Activated naive CD4-positive, alpha-beta T cell treated with anti-CD3 and anti-CD28 coated beads, Interleukin-2, amount 10 ng/mL, durations not matched to agents 7 days and 5 days (primary cell): ENCODE data around the gene VEGFA.
A peak's percentile ranks its signal among the peaks of the same experiment; 100 is the strongest.

Source experiments
- CTCF ChIA-PET: fragments of 350-600 bp; sonication (Branson Sonifier 250); formaldehyde crosslinking; loops from one replicate; lab custom pipeline; 2021; ENCODE audit warnings: antibody characterized with exemption; lab: Charles Lee
- DNase-seq: peaks from one replicate; pipeline ENCODE4 v3.0.0-alpha.2; 2020
- H3K27ac Mint-ChIP-seq: one replicate; pipeline ENCODE4 v1.8.0; 2021; ENCODE audit warnings: mild to moderate bottlenecking, moderate library complexity, mixed read lengths
- H3K27me3 Mint-ChIP-seq: one replicate; pipeline ENCODE4 v1.8.0; 2021; ENCODE audit warnings: mild to moderate bottlenecking, mixed read lengths
- H3K36me3 Mint-ChIP-seq: one replicate; pipeline ENCODE4 v1.8.0; 2021; ENCODE audit warnings: mixed read lengths
- H3K4me1 Mint-ChIP-seq: one replicate; pipeline ENCODE4 v1.8.0; 2021; ENCODE audit warnings: mixed read lengths
- H3K4me3 Mint-ChIP-seq: one replicate; pipeline ENCODE4 v1.8.0; 2021; ENCODE audit warnings: mild to moderate bottlenecking, moderate library complexity, mixed read lengths
- H3K9me3 Mint-ChIP-seq: one replicate; pipeline ENCODE4 v1.8.0; 2021; ENCODE audit warnings: mixed read lengths

The VEGFA gene

GRCh38 chr6:43733471-43734293 lies 36.3 kb upstream of the VEGFA start:
- H3K4me1 Mint-ChIP-seq: peaks cover 28% of the 10 kb centered on the region
- no peak overlapping the region for H3K4me3 Mint-ChIP-seq
- no peaks in the 10 kb centered on the region for H3K36me3 Mint-ChIP-seq
- DNase-seq: peak; percentile 69
- peaks cover 14% of the 10 kb centered on the region for H3K9me3 Mint-ChIP-seq
- H3K27ac Mint-ChIP-seq: peak overlapping the region; percentile 8
- CTCF ChIA-PET: interaction anchor here (0.9 to 1.7 kb wide), 4 partner anchors 29 to 345 kb away, joined by 3 to 4 read pairs (median 3); partner anchors contain the start of gene VEGFA
- H3K27me3 Mint-ChIP-seq: peaks cover 8% of the 10 kb centered on the region

GRCh38 chr6:43734294-43734665 lies 35.7 kb upstream of the VEGFA start:
- CTCF ChIA-PET: interaction anchor here (0.9 to 1.7 kb wide), 4 partner anchors 28 to 345 kb away, joined by 3 to 4 read pairs (median 3); partner anchors contain the start of gene VEGFA

GRCh38 chr6:43735642-43736199 lies 34.3 kb upstream of the VEGFA start:
- Mint-ChIP-seq H3K4me3 (no peak overlapping the region), H3K9me3 (peaks cover 7% of the 10 kb centered on the region), H3K36me3 (no peaks in the 10 kb centered on the region), H3K27me3 (peaks cover 8% of the 10 kb centered on the region), H3K27ac (no peak overlapping the region), H3K4me1 (peaks cover 28% of the 10 kb centered on the region)
- CTCF ChIA-PET: interaction anchor here (0.9 to 1.1 kb wide), 2 partner anchors 11 to 34 kb away, joined by 3 read pairs; partner anchors contain the start of gene VEGFA
- DNase-seq: no peak

More at GRCh38 chr6:43734294-43734665, 35.7 kb upstream of the VEGFA start:
- peaks cover 8% of the 10 kb centered on the region for H3K27me3 Mint-ChIP-seq
- no peak for DNase-seq
- H3K36me3 Mint-ChIP-seq: no peaks in the 10 kb centered on the region
- H3K9me3 Mint-ChIP-seq: peaks cover 13% of the 10 kb centered on the region
- H3K4me1 Mint-ChIP-seq: peaks cover 28% of the 10 kb centered on the region
- H3K27ac Mint-ChIP-seq: no peak overlapping the region
- H3K4me3 Mint-ChIP-seq: no peak overlapping the region

GRCh38 chr6:43736211-43736786 lies 33.7 kb upstream of the VEGFA start:
- no peak overlapping the region for H3K4me3 Mint-ChIP-seq
- no peaks in the 10 kb centered on the region for H3K36me3 Mint-ChIP-seq
- H3K9me3 Mint-ChIP-seq: peaks cover 2% of the 10 kb centered on the region
- H3K27me3 Mint-ChIP-seq: peaks cover 8% of the 10 kb centered on the region
- H3K27ac Mint-ChIP-seq: no peak overlapping the region
- peaks cover 28% of the 10 kb centered on the region for H3K4me1 Mint-ChIP-seq
- CTCF ChIA-PET: interaction anchor here (0.9 kb wide), 1 partner anchor 34 kb away, joined by 3 read pairs; the partner anchor contains the start of gene VEGFA
- no peak for DNase-seq

- CTCF ChIA-PET: interaction anchor here (0.9 kb wide), 1 partner anchor 33 kb away, joined by 3 read pairs; the partner anchor contains the start of gene VEGFA
- H3K4me1 Mint-ChIP-seq: peaks cover 28% of the 10 kb centered on the region
- H3K36me3 Mint-ChIP-seq: no peaks in the 10 kb centered on the region
- no peak overlapping the region for H3K4me3 Mint-ChIP-seq
- H3K27ac Mint-ChIP-seq: no peak overlapping the region
- DNase-seq: no peak
- H3K27me3 Mint-ChIP-seq: peaks cover 8% of the 10 kb centered on the region
- no peaks in the 10 kb centered on the region for H3K9me3 Mint-ChIP-seq
These were observed 33.2 kb upstream of the VEGFA start for GRCh38 chr6:43736844-43737243.

- Mint-ChIP-seq H3K4me1 (peaks cover 28% of the 10 kb centered on the region), H3K27ac (no peak overlapping the region), H3K9me3 (no peaks in the 10 kb centered on the region), H3K36me3 (no peaks in the 10 kb centered on the region), H3K27me3 (peaks cover 8% of the 10 kb centered on the region), H3K4me3 (no peak overlapping the region)
- CTCF ChIA-PET: interaction anchor here (0.5 kb wide), 1 partner anchor 16 kb away, joined by 3 read pairs; no protein-coding TSS in a partner anchor
- DNase-seq: no peak
These were observed 32.5 kb upstream of the VEGFA start for GRCh38 chr6:43737272-43738081.

- Mint-ChIP-seq H3K36me3 (no peaks in the 10 kb centered on the region), H3K9me3 (no peaks in the 10 kb centered on the region), H3K4me1 (peaks cover 22% of the 10 kb centered on the region), H3K27ac (no peak overlapping the region), H3K4me3 (no peak overlapping the region), H3K27me3 (peaks cover 6% of the 10 kb centered on the region)
- CTCF ChIA-PET: interaction anchor here (0.5 to 1.4 kb wide), 2 partner anchors 9 to 16 kb away, joined by 3 read pairs; no protein-coding TSS in a partner anchor
- no peak for DNase-seq
These were observed 31.7 kb upstream of the VEGFA start for GRCh38 chr6:43738267-43738676.

GRCh38 chr6:43738877-43739641 lies 31.0 kb upstream of the VEGFA start:
- Mint-ChIP-seq H3K4me3 (no peak overlapping the region), H3K4me1 (peaks cover 15% of the 10 kb centered on the region), H3K36me3 (no peaks in the 10 kb centered on the region), H3K27ac (no peak overlapping the region), H3K27me3 (peaks cover under 1% of the 10 kb centered on the region), H3K9me3 (no peaks in the 10 kb centered on the region)
- CTCF ChIA-PET: interaction anchor here (0.7 to 1.4 kb wide), 2 partner anchors 9 to 57 kb away, joined by 3 read pairs; no protein-coding TSS in a partner anchor
- no peak for DNase-seq

- Mint-ChIP-seq H3K9me3 (no peaks in the 10 kb centered on the region), H3K36me3 (no peaks in the 10 kb centered on the region), H3K4me1 (peaks cover 8% of the 10 kb centered on the region), H3K27ac (no peak overlapping the region), H3K4me3 (no peak overlapping the region), H3K27me3 (peaks cover 5% of the 10 kb centered on the region)
- no peak for DNase-seq
- CTCF ChIA-PET: interaction anchor here (0.9 to 1.5 kb wide), 4 partner anchors 8 to 72 kb away, joined by 3 to 5 read pairs (median 4); no protein-coding TSS in a partner anchor
These were observed 30.3 kb upstream of the VEGFA start for GRCh38 chr6:43739642-43740091.

GRCh38 chr6:43740321-43740960 lies 29.6 kb upstream of the VEGFA start:
- Mint-ChIP-seq H3K36me3 (no peaks in the 10 kb centered on the region), H3K27ac (no peak overlapping the region), H3K27me3 (peaks cover 9% of the 10 kb centered on the region), H3K9me3 (no peaks in the 10 kb centered on the region), H3K4me1 (peaks cover 2% of the 10 kb centered on the region), H3K4me3 (no peak overlapping the region)
- CTCF ChIA-PET: interaction anchor here (0.9 to 1.5 kb wide), 3 partner anchors 34 to 73 kb away, joined by 3 to 5 read pairs (median 4); no protein-coding TSS in a partner anchor
- no peak for DNase-seq

GRCh38 chr6:43740961-43741764 lies 28.8 kb upstream of the VEGFA start:
- Mint-ChIP-seq H3K27me3 (peaks cover 11% of the 10 kb centered on the region), H3K4me3 (no peak overlapping the region), H3K36me3 (no peaks in the 10 kb centered on the region), H3K27ac (no peak overlapping the region), H3K4me1 (no peaks in the 10 kb centered on the region), H3K9me3 (no peaks in the 10 kb centered on the region)
- DNase-seq: no peak
- CTCF ChIA-PET: interaction anchor here (1.4 to 1.5 kb wide), 3 partner anchors 18 to 71 kb away, joined by 4 to 5 read pairs (median 4); no protein-coding TSS in a partner anchor

GRCh38 chr6:43741829-43742228 lies 28.2 kb upstream of the VEGFA start:
- H3K27me3 Mint-ChIP-seq: peaks cover 18% of the 10 kb centered on the region
- H3K4me1 Mint-ChIP-seq: no peaks in the 10 kb centered on the region
- no peak for DNase-seq
- CTCF ChIA-PET: interaction anchor here (1.5 kb wide), 1 partner anchor 17 kb away, joined by 4 read pairs; no protein-coding TSS in a partner anchor
- no peaks in the 10 kb centered on the region for H3K36me3 Mint-ChIP-seq
- no peak overlapping the region for H3K27ac Mint-ChIP-seq
- no peak overlapping the region for H3K4me3 Mint-ChIP-seq
- H3K9me3 Mint-ChIP-seq: no peaks in the 10 kb centered on the region
